ENCODE data around the gene KCNMB2. TPM values are rescaled to one million over a fixed set of nuclear protein-coding genes. Genes with fewer than 3 reads are reported as not detected.

Gene KCNMB2
- total RNA-seq, 3 donors from 2014 or later, result 0.19 to 1.3 TPM; not detected in 1

DNA sequence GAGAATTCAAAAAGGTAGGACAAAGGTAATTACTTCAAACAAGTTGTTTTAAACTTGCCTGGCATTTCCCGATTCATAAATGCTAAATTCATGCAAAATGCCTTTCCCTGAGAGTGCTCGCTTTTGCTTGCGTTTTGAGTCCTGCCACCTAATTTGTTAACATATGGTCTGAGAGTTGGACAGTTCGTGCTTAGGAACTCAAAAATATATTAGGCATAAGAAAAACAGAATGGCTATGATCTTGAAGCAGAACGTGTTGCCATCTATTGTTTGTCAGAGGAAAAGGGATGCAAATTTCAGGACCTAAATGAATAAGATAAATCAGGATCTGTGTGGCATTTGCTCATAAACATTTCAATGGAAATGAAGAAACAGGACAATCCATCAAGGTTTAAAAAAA lies 339.6 kb downstream of the KCNMB2 start:
- H3K9me3 ChIP-seq, result no peaks in the 10 kb centered on the region
- no peak for ATAC-seq
- intact Hi-C loops (cut with DNase I, micrococcal nuclease), result no loop called here
- no peak for DNase-seq
- no peak overlapping the region for H3K4me3 ChIP-seq
- no peaks in the 10 kb centered on the region for H3K36me3 ChIP-seq (ENCODE audit: low read depth)
- H3K4me1 ChIP-seq (ENCODE audit: low read depth), result no peaks in the 10 kb centered on the region
- TF ChIP-seq, protein P1, sequence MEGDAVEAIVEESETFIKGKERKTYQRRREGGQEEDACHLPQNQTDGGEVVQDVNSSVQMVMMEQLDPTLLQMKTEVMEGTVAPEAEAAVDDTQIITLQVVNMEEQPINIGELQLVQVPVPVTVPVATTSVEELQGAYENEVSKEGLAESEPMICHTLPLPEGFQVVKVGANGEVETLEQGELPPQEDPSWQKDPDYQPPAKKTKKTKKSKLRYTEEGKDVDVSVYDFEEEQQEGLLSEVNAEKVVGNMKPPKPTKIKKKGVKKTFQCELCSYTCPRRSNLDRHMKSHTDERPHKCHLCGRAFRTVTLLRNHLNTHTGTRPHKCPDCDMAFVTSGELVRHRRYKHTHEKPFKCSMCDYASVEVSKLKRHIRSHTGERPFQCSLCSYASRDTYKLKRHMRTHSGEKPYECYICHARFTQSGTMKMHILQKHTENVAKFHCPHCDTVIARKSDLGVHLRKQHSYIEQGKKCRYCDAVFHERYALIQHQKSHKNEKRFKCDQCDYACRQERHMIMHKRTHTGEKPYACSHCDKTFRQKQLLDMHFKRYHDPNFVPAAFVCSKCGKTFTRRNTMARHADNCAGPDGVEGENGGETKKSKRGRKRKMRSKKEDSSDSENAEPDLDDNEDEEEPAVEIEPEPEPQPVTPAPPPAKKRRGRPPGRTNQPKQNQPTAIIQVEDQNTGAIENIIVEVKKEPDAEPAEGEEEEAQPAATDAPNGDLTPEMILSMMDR (IDR thresholded peaks at IDR 0.05), result no peak

DNA sequence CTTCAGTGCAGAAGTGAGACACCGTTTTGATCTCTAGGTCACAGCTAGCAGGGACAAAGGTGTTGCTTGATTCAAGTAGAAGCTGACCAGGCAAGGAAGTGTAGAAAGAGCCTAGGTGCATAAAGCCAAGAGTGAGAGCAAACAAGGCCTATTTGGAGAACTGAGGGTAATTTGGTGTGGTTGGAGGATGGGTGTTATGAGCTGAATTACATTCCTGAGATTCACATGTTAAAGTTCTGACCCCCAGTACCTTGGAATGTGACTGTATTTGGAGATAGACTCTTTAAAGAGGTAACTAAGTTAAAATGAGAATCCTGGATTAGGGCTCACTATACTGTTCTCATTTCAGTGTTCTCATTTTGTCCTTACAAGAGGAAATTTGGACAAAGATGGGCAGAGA lies 344.0 kb downstream of the KCNMB2 start:
- Histone ChIP-seq H3K36me3 (ENCODE audit: low read depth) (no peaks in the 10 kb centered on the region), H3K9me3 (no peaks in the 10 kb centered on the region), H3K4me3 (no peak overlapping the region), H3K4me1 (ENCODE audit: low read depth) (no peaks in the 10 kb centered on the region)
- intact Hi-C loops (cut with DNase I, micrococcal nuclease), result no loop called here
- no peak for DNase-seq
- ATAC-seq, result no peak
- TF ChIP-seq, protein P1 (IDR thresholded peaks at IDR 0.05), result no peak
